Transverse colon (tissue), 4 donors: ENCODE data around the gene B4GALNT2.

Experiments used
- EP300 ChIP-seq: sonication (generic); formaldehyde crosslinking; IDR thresholded peaks from one replicate; pipeline ENCODE4 v1.6.1; 2017; ENCODE audit warnings: antibody characterized with exemption, low read depth
- POLR2AphosphoS5 ChIP-seq, 3 donors: sonication (generic); formaldehyde crosslinking; IDR thresholded peaks; one replicate each; pipeline ENCODE4 v1.6.1; 2016; ENCODE audit warnings: antibody characterized with exemption in 3 of 3
- TF ChIP-seq, protein P1 (sequence below), 5 experiments: fragments of 200-600 bp in 3 of 5; fragments of 450-650 bp in 2 of 5; sonication (generic) in 3 of 5; IDR thresholded peaks; 1 replicate in 2 of 5; 2 replicates in 3 of 5; pipeline ENCODE4 v1.5.1; 2016 to 2017; ENCODE audit warnings: antibody characterized with exemption in 5 of 5, inconsistent platforms in 3 of 5, mild to moderate bottlenecking in 2 of 5, moderate library complexity in 1 of 5

DNA sequence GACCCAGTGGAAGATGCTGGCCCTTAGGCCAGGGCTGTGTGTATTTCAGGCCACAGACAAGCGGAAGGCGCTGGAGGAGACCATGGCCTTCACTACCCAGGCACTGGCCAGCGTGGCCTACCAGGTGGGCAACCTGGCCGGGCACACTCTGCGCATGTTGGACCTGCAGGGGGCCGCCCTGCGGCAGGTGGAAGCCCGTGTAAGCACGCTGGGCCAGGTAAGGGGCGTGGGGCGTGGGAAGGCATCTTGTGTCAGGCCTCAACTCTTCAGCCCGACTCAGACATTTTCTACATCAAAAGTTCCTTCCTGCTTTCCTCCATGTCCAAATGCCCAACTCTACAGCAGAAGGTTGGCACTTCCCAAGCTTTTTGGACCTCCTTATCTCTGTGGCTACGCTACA is 83.9 kb downstream of the B4GALNT2 start:
- TF ChIP-seq, protein P1, sequence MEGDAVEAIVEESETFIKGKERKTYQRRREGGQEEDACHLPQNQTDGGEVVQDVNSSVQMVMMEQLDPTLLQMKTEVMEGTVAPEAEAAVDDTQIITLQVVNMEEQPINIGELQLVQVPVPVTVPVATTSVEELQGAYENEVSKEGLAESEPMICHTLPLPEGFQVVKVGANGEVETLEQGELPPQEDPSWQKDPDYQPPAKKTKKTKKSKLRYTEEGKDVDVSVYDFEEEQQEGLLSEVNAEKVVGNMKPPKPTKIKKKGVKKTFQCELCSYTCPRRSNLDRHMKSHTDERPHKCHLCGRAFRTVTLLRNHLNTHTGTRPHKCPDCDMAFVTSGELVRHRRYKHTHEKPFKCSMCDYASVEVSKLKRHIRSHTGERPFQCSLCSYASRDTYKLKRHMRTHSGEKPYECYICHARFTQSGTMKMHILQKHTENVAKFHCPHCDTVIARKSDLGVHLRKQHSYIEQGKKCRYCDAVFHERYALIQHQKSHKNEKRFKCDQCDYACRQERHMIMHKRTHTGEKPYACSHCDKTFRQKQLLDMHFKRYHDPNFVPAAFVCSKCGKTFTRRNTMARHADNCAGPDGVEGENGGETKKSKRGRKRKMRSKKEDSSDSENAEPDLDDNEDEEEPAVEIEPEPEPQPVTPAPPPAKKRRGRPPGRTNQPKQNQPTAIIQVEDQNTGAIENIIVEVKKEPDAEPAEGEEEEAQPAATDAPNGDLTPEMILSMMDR (IDR thresholded peaks at IDR 0.05), result no peak
- TF ChIP-seq POLR2AphosphoS5 (IDR thresholded peaks at IDR 0.05), result no peak
- no peak for TF ChIP-seq EP300
